GM18505 (cell line): ENCODE measurements around the gene LMTK2.

Experiments used
- ATAC-seq: cut with Tn5 transposase; IDR thresholded peaks from one replicate; pipeline ENCODE4 v1.9.1; 2021; ENCODE audit not compliant: unreplicated experiment
- POLR2A ChIP-seq: IDR thresholded peaks from 4 replicates; pipeline ENCODE4 v1.6.1; 2011; ENCODE audit warnings: borderline replicate concordance; ENCODE audit not compliant: insufficient read depth, insufficient read length; ENCODE audit errors: extremely low read depth

LMTK2 gene

GRCh38 chr7:98085674-98086073 is 21.0 kb upstream of the LMTK2 start:
- no peak for ATAC-seq
- no peak for TF ChIP-seq POLR2A

- TF ChIP-seq POLR2A = no peak
- ATAC-seq = no peak
Measured at GRCh38 chr7:98086281-98086718, 20.4 kb upstream of the LMTK2 start.

- no peak for TF ChIP-seq POLR2A
- ATAC-seq = no peak
Measured at GRCh38 chr7:98088109-98088508, 18.6 kb upstream of the LMTK2 start.

- TF ChIP-seq POLR2A = no peak
- no peak for ATAC-seq
Measured at GRCh38 chr7:98090116-98090515, 16.5 kb upstream of the LMTK2 start.

GRCh38 chr7:98091061-98091460 is 15.6 kb upstream of the LMTK2 start:
- no peak for ATAC-seq
- TF ChIP-seq POLR2A = no peak

- no peak for TF ChIP-seq POLR2A
- ATAC-seq = no peak
Measured at GRCh38 chr7:98091523-98091922, 15.1 kb upstream of the LMTK2 start.

- no peak for ATAC-seq
- no peak for TF ChIP-seq POLR2A
Measured at GRCh38 chr7:98097042-98097645, 9.5 kb upstream of the LMTK2 start.

GRCh38 chr7:98100088-98100487 is 6.6 kb upstream of the LMTK2 start:
- ATAC-seq = no peak
- no peak for TF ChIP-seq POLR2A

- no peak for ATAC-seq
- TF ChIP-seq POLR2A = no peak
Measured at GRCh38 chr7:98102170-98102569, 4.5 kb upstream of the LMTK2 start.

- no peak for ATAC-seq
- no peak for TF ChIP-seq POLR2A
Measured at GRCh38 chr7:98105942-98106544, 619 bp upstream of the LMTK2 start.

GRCh38 chr7:98107313-98107721 is 655 bp downstream of the LMTK2 start:
- TF ChIP-seq POLR2A = no peak
- ATAC-seq = no peak

- ATAC-seq = no peak
- TF ChIP-seq POLR2A = no peak
Measured at GRCh38 chr7:98110249-98111022, 3.8 kb downstream of the LMTK2 start.

- no peak for TF ChIP-seq POLR2A
- ATAC-seq = no peak
Measured at GRCh38 chr7:98112077-98112476, 5.4 kb downstream of the LMTK2 start.
